Karpas-422 (cell line): ENCODE measurements around the gene PDGFA. TPM values are rescaled to one million over a fixed set of nuclear protein-coding genes. Genes with fewer than 3 reads are reported as not detected.

ENCODE experiments used
- DNase-seq: peaks from one replicate; pipeline ENCODE4 v3.0.0-alpha.2; 2015
- H2AFZ ChIP-seq: fragments of 200-600 bp; sonication (generic); 2 replicates; pipeline ENCODE4 v1.6.1; 2014; ENCODE audit warnings: antibody characterized with exemption, low read length, mixed read lengths
- H3K27ac ChIP-seq: fragments of 200-600 bp; sonication (generic); 2 replicates; pipeline ENCODE4 v1.5.1; 2014; ENCODE audit warnings: mild to moderate bottlenecking, low read length, moderate library complexity
- H3K27me3 ChIP-seq: fragments of 200-600 bp; sonication (generic); 2 replicates; pipeline ENCODE4 v1.6.1; 2014; ENCODE audit warnings: low read length, mixed read lengths
- H3K36me3 ChIP-seq: fragments of 200-600 bp; sonication (generic); 2 replicates; pipeline ENCODE4 v1.6.1; 2014; ENCODE audit warnings: low read length, mixed read lengths; ENCODE audit not compliant: insufficient read depth
- H3K4me1 ChIP-seq: fragments of 200-600 bp; sonication (generic); 2 replicates; pipeline ENCODE4 v1.6.1; 2014; ENCODE audit warnings: mild to moderate bottlenecking, low read length, mixed read lengths
- H3K4me2 ChIP-seq: fragments of 200-600 bp; sonication (generic); 2 replicates; pipeline ENCODE4 v1.6.1; 2014; ENCODE audit warnings: low read length, low read depth, mild to moderate bottlenecking; ENCODE audit not compliant: poor library complexity, severe bottlenecking
- H3K4me3 ChIP-seq: fragments of 200-600 bp; sonication (generic); 2 replicates; pipeline ENCODE4 v1.5.1; 2014; ENCODE audit warnings: mild to moderate bottlenecking, antibody characterized with exemption, low read length, mixed read lengths
- H3K79me2 ChIP-seq: fragments of 200-600 bp; sonication (generic); 2 replicates; pipeline ENCODE4 v1.6.1; 2014; ENCODE audit warnings: mild to moderate bottlenecking, low read length, mixed read lengths
- H3K9ac ChIP-seq: fragments of 200-600 bp; sonication (generic); 2 replicates; pipeline ENCODE4 v1.6.0; 2014; ENCODE audit warnings: low read length
- H3K9me2 ChIP-seq: fragments of 200-600 bp; sonication (generic), shearing (Covaris generic); replicated peaks from 2 replicates; pipeline ENCODE4 v1.6.0; 2014; ENCODE audit warnings: mild to moderate bottlenecking, low read length, moderate library complexity; ENCODE audit not compliant: insufficient read depth
- H3K9me3 ChIP-seq: fragments of 300-700, 200-600 bp; sonication (generic); 2 replicates; pipeline ENCODE4 v1.6.1; 2014; ENCODE audit warnings: low read length, mixed read lengths
- H4K20me1 ChIP-seq: fragments of 200-600 bp; sonication (generic); 2 replicates; pipeline ENCODE4 v1.6.1; 2014; ENCODE audit warnings: mild to moderate bottlenecking, antibody characterized with exemption, low read length, low read depth; ENCODE audit not compliant: insufficient read depth
- total RNA-seq: library from RNA; depleted of rRNA; stranded (reverse); fragments of >200 nt; shearing (Covaris generic); gene quantifications from 2 replicates; pipeline ENCODE4 v1.2.3, GENCODE V29; 2014; ENCODE audit warnings: low replicate concordance

Gene PDGFA
- total RNA-seq, 1 experiment from 2014 or later: 0.56 TPM

- H3K36me3 ChIP-seq: no peaks in the 10 kb centered on the region
- H3K79me2 ChIP-seq: no peaks in the 10 kb centered on the region
- no peak overlapping the region for H3K4me2 ChIP-seq
- no peak for DNase-seq
- H3K27me3 ChIP-seq: no peaks in the 10 kb centered on the region
- no peak overlapping the region for H3K4me3 ChIP-seq
- H3K9me3 ChIP-seq: no peaks in the 10 kb centered on the region
- no peaks in the 10 kb centered on the region for H3K4me1 ChIP-seq
- H4K20me1 ChIP-seq: no peaks in the 10 kb centered on the region
- H2AFZ ChIP-seq: no peak overlapping the region
- H3K9ac ChIP-seq: no peak overlapping the region
- no peaks in the 10 kb centered on the region for H3K9me2 ChIP-seq
- H3K27ac ChIP-seq: no peak overlapping the region
Measured at GRCh38 chr7:495326-495725, 24.3 kb downstream of the PDGFA start.

GRCh38 chr7:494906-495305 lies 24.7 kb downstream of the PDGFA start:
- H3K79me2 ChIP-seq: no peaks in the 10 kb centered on the region
- H3K4me2 ChIP-seq: no peak overlapping the region
- no peak overlapping the region for H2AFZ ChIP-seq
- no peaks in the 10 kb centered on the region for H3K9me3 ChIP-seq
- no peaks in the 10 kb centered on the region for H3K36me3 ChIP-seq
- H3K4me3 ChIP-seq: no peak overlapping the region
- no peak overlapping the region for H3K27ac ChIP-seq
- H3K4me1 ChIP-seq: no peaks in the 10 kb centered on the region
- DNase-seq: no peak
- no peaks in the 10 kb centered on the region for H3K9me2 ChIP-seq
- H4K20me1 ChIP-seq: no peaks in the 10 kb centered on the region
- H3K9ac ChIP-seq: no peak overlapping the region
- H3K27me3 ChIP-seq: no peaks in the 10 kb centered on the region

GRCh38 chr7:494259-494687 lies 25.4 kb downstream of the PDGFA start:
- Histone ChIP-seq H3K9ac (no peak overlapping the region), H3K4me2 (no peak overlapping the region), H3K79me2 (no peaks in the 10 kb centered on the region), H4K20me1 (no peaks in the 10 kb centered on the region), H3K4me1 (no peaks in the 10 kb centered on the region), H3K27me3 (no peaks in the 10 kb centered on the region), H2AFZ (no peak overlapping the region), H3K4me3 (no peak overlapping the region), H3K36me3 (no peaks in the 10 kb centered on the region), H3K9me3 (no peaks in the 10 kb centered on the region), H3K27ac (no peak overlapping the region), H3K9me2 (no peaks in the 10 kb centered on the region)
- DNase-seq: no peak

GRCh38 chr7:493661-494251 lies 25.9 kb downstream of the PDGFA start:
- Histone ChIP-seq H2AFZ (no peak overlapping the region), H3K9me3 (no peaks in the 10 kb centered on the region), H3K9ac (no peak overlapping the region), H3K4me3 (no peak overlapping the region), H4K20me1 (no peaks in the 10 kb centered on the region), H3K27ac (no peak overlapping the region), H3K36me3 (no peaks in the 10 kb centered on the region), H3K4me2 (no peak overlapping the region), H3K79me2 (no peaks in the 10 kb centered on the region), H3K9me2 (no peaks in the 10 kb centered on the region), H3K4me1 (no peaks in the 10 kb centered on the region), H3K27me3 (no peaks in the 10 kb centered on the region)
- DNase-seq: no peak

GRCh38 chr7:492714-493065 lies 27.0 kb downstream of the PDGFA start:
- Histone ChIP-seq H3K4me1 (no peaks in the 10 kb centered on the region), H3K36me3 (no peaks in the 10 kb centered on the region), H3K27ac (no peak overlapping the region), H4K20me1 (no peaks in the 10 kb centered on the region), H3K9me3 (no peaks in the 10 kb centered on the region), H3K9ac (no peak overlapping the region), H2AFZ (no peak overlapping the region), H3K9me2 (no peaks in the 10 kb centered on the region), H3K4me2 (no peak overlapping the region), H3K27me3 (no peaks in the 10 kb centered on the region), H3K79me2 (no peaks in the 10 kb centered on the region), H3K4me3 (no peak overlapping the region)
- DNase-seq: no peak

GRCh38 chr7:491958-492713 lies 27.5 kb downstream of the PDGFA start:
- H3K9ac ChIP-seq: no peak overlapping the region

GRCh38 chr7:491292-491957 lies 28.2 kb downstream of the PDGFA start:
- H3K4me2 ChIP-seq: no peak overlapping the region
- no peak overlapping the region for H3K4me3 ChIP-seq
- H3K36me3 ChIP-seq: no peaks in the 10 kb centered on the region
- no peak overlapping the region for H3K27ac ChIP-seq
- H3K9me3 ChIP-seq: no peaks in the 10 kb centered on the region
- H3K4me1 ChIP-seq: no peaks in the 10 kb centered on the region
- no peak overlapping the region for H2AFZ ChIP-seq
- H3K9me2 ChIP-seq: no peaks in the 10 kb centered on the region
- H3K9ac ChIP-seq: no peak overlapping the region
- H3K27me3 ChIP-seq: no peaks in the 10 kb centered on the region
- DNase-seq: no peak
- H4K20me1 ChIP-seq: no peaks in the 10 kb centered on the region
- no peaks in the 10 kb centered on the region for H3K79me2 ChIP-seq

More at GRCh38 chr7:491958-492713, 27.5 kb downstream of the PDGFA start:
- no peak overlapping the region for H3K4me2 ChIP-seq
- no peaks in the 10 kb centered on the region for H3K9me3 ChIP-seq
- no peak for DNase-seq
- H3K27ac ChIP-seq: no peak overlapping the region
- no peak overlapping the region for H3K4me3 ChIP-seq
- no peaks in the 10 kb centered on the region for H4K20me1 ChIP-seq
- no peaks in the 10 kb centered on the region for H3K27me3 ChIP-seq
- no peaks in the 10 kb centered on the region for H3K79me2 ChIP-seq
- H3K36me3 ChIP-seq: no peaks in the 10 kb centered on the region
- H2AFZ ChIP-seq: no peak overlapping the region
- no peaks in the 10 kb centered on the region for H3K4me1 ChIP-seq
- H3K9me2 ChIP-seq: no peaks in the 10 kb centered on the region

- Histone ChIP-seq H3K9me3 (no peaks in the 10 kb centered on the region), H3K36me3 (no peaks in the 10 kb centered on the region), H3K27ac (no peak overlapping the region), H3K27me3 (no peaks in the 10 kb centered on the region), H3K4me2 (no peak overlapping the region), H2AFZ (no peak overlapping the region), H3K9me2 (no peaks in the 10 kb centered on the region), H4K20me1 (no peaks in the 10 kb centered on the region), H3K4me3 (no peak overlapping the region), H3K9ac (no peak overlapping the region), H3K79me2 (no peaks in the 10 kb centered on the region), H3K4me1 (no peaks in the 10 kb centered on the region)
- no peak for DNase-seq
Measured at GRCh38 chr7:490461-491291, 29.0 kb downstream of the PDGFA start.
